GM18505 (cell line): Measurements from ENCODE around the gene HEATR5B.
"Not testable (repeated sequence)": the region's sequence is repeated elsewhere in the genome, so short reads cannot be mapped to it uniquely, and the experiment has no call there.

ENCODE experiments used
- ATAC-seq: cut with Tn5 transposase; IDR thresholded peaks from one replicate; pipeline ENCODE4 v1.9.1; 2021; ENCODE audit not compliant: unreplicated experiment
- POLR2A ChIP-seq: IDR thresholded peaks from 4 replicates; pipeline ENCODE4 v1.6.1; 2011; ENCODE audit warnings: borderline replicate concordance; ENCODE audit not compliant: insufficient read depth, insufficient read length; ENCODE audit errors: extremely low read depth

HEATR5B gene

GRCh38 chr2:36988008-36988407 is 96.2 kb downstream of the HEATR5B start:
- ATAC-seq: no peak
- TF ChIP-seq POLR2A: no peak

- no peak for ATAC-seq
- TF ChIP-seq POLR2A: no peak
Observed at GRCh38 chr2:36982467-36982866, 101.7 kb downstream of the HEATR5B start.

- no peak for TF ChIP-seq POLR2A
- no peak for ATAC-seq
Observed at GRCh38 chr2:36981911-36982310, 102.3 kb downstream of the HEATR5B start.

GRCh38 chr2:36979007-36979406 is 105.2 kb downstream of the HEATR5B start:
- not testable (repeated sequence) for ATAC-seq

GRCh38 chr2:36976065-36976464 is 108.1 kb downstream of the HEATR5B start:
- no peak for ATAC-seq
- TF ChIP-seq POLR2A: no peak

GRCh38 chr2:36975306-36975705 is 108.9 kb downstream of the HEATR5B start:
- no peak for ATAC-seq
- TF ChIP-seq POLR2A: no peak

GRCh38 chr2:36973320-36973719 is 110.9 kb downstream of the HEATR5B start:
- no peak for ATAC-seq
- TF ChIP-seq POLR2A: no peak

GRCh38 chr2:36971990-36972389 is 112.2 kb downstream of the HEATR5B start:
- TF ChIP-seq POLR2A: no peak
- no peak for ATAC-seq

GRCh38 chr2:36967236-36967876 is 116.8 kb downstream of the HEATR5B start:
- TF ChIP-seq POLR2A: no peak
- no peak for ATAC-seq

- ATAC-seq: peak; percentile 99
- TF ChIP-seq POLR2A: peak; percentile 83
Observed at GRCh38 chr2:36966370-36967235, 117.6 kb downstream of the HEATR5B start, which contains the start of gene STRN. TSS of gene STRN (minus strand) at chr2:36966536. CDS start at chr2:36966463, 73 bp downstream.

- TF ChIP-seq POLR2A: no peak
- peak; percentile 33 for ATAC-seq
Observed at GRCh38 chr2:36965751-36966369, 118.3 kb downstream of the HEATR5B start.

- TF ChIP-seq POLR2A: no peak
Observed at GRCh38 chr2:36965206-36965605, 119.0 kb downstream of the HEATR5B start.

GRCh38 chr2:36964496-36965058 is 119.6 kb downstream of the HEATR5B start:
- TF ChIP-seq POLR2A: no peak

More at GRCh38 chr2:36965206-36965605, 119.0 kb downstream of the HEATR5B start:
- no peak for ATAC-seq

More at GRCh38 chr2:36964496-36965058, 119.6 kb downstream of the HEATR5B start:
- ATAC-seq: no peak
